ENCODE measurements around the gene CORO7.
"Not testable (repeated sequence)": the region's sequence is repeated elsewhere in the genome, so short reads cannot be mapped to it uniquely, and the experiment has no call there.

CORO7 gene

GRCh38 chr16:4402439-4403132, 13.8 kb downstream of the CORO7 start:
- peak in 1 of 2 donors; percentile 62 for DNase-seq (ENCODE audit: low read depth in 2 of 2)

DNA sequence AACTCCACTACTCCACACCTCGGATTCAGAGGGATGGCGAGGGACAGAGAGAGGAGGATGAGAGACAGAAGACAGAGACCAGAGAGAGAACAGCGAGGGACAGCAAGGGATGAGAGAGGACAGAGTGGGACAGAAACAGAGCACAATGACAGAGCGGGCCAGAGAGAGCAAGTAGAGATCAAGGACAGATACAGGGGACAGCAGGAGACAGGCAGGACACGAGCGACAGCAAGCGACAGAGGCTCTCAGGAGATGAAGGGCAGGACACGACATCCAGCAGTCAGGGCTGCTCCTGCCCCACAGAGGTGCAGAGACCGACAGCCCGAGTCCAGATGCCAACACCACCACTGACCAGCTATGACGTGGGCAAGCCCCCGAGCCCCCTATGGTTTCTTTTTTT, 14.9 kb downstream of the CORO7 start:
- DNase-seq (ENCODE audit: low read depth in 2 of 2) = no peak

- DNase-seq (ENCODE audit: low read depth in 2 of 2) = no peak
Observed at GRCh38 chr16:4401094-4401501, 15.3 kb downstream of the CORO7 start.

GRCh38 chr16:4399001-4399730, 17.2 kb downstream of the CORO7 start:
- DNase-seq (ENCODE audit: low read depth in 2 of 2) = no peak

DNA sequence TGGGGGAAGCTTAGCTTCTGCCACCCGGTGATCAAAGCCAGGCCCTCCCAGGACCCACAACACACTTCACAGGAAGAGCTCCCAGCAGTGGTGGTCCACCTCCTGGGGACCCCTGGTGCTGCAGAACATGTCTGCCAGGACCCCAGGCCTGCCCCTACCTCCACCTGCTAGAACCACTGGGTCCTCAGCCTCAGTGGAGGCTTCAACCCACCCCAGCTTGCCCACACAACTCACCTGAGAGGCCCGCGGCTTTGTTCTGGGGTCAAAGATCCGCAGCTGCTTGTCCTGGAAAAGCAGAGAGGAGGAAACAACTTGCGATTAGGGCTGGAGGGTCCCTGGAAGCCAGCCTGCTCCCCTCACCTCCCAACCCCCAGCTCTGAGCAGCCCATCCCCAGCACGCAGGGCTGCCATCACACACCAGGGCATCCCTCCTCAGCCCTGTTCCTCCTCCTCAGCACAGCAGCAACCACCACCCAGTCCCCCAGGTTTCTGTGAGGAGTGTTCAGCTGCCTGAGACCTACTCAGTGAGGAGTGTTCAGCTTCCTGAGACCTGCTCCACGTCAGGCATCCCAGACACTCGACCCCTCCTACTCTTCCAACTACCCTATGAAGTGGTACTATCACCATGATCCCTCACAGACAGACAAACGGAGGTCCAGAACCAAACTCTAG, 21.2 kb downstream of the CORO7 start:
- DNase-seq (ENCODE audit: low read depth in 2 of 2) = no peak

- DNase-seq (ENCODE audit: low read depth in 2 of 2) = not testable (repeated sequence)
Observed at GRCh38 chr16:4393850-4394249, 22.5 kb downstream of the CORO7 start.

- DNase-seq (ENCODE audit: low read depth in 2 of 2) = no peak
Observed at GRCh38 chr16:4393240-4393600, 23.2 kb downstream of the CORO7 start.

DNA sequence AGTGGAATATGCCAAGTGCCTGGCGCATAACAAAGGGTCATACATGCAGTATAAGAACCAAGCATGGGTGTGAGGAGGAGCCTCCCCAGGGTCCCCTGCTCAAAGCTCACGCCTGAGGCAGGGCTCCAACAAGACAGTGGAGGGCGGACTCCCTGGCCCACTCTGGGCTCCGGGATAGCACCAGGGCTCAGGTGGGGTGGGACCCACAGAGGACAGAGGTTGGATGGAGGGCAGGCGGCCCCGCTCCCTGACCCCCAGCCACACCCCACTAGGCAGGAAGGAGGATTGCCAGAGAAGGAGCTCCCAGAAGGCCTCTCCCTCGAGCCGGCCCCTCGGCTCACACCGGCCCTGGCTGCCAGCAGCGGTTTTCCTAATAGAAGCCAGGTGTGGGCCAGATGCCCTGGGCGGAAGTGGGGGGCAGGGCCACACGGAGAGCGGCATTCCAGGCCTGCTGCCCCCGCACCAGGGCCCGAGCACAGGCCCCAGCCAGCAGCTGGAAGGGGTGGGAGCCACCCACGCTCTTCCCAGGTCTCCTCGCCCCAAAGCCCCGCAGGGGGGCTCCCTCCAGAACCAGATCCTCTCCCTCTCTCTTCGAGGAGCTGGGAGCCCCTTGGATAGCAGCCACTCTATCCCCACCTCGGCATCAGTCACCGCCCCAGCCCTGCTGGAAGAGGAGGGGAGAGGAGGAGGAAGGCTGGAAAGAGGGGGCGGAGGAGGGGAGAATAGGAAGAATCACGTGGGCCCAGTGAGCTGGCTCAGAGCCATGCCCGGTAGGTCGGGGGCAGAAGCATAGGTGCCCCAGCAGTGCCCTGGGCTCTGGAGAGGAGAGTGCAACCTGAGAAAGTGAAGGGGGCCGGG, 23.8 kb downstream of the CORO7 start:
- DNase-seq (ENCODE audit: low read depth in 2 of 2) = no peak

GRCh38 chr16:4391631-4392381, 24.6 kb downstream of the CORO7 start:
- DNase-seq (ENCODE audit: low read depth in 2 of 2) = no peak

DNA sequence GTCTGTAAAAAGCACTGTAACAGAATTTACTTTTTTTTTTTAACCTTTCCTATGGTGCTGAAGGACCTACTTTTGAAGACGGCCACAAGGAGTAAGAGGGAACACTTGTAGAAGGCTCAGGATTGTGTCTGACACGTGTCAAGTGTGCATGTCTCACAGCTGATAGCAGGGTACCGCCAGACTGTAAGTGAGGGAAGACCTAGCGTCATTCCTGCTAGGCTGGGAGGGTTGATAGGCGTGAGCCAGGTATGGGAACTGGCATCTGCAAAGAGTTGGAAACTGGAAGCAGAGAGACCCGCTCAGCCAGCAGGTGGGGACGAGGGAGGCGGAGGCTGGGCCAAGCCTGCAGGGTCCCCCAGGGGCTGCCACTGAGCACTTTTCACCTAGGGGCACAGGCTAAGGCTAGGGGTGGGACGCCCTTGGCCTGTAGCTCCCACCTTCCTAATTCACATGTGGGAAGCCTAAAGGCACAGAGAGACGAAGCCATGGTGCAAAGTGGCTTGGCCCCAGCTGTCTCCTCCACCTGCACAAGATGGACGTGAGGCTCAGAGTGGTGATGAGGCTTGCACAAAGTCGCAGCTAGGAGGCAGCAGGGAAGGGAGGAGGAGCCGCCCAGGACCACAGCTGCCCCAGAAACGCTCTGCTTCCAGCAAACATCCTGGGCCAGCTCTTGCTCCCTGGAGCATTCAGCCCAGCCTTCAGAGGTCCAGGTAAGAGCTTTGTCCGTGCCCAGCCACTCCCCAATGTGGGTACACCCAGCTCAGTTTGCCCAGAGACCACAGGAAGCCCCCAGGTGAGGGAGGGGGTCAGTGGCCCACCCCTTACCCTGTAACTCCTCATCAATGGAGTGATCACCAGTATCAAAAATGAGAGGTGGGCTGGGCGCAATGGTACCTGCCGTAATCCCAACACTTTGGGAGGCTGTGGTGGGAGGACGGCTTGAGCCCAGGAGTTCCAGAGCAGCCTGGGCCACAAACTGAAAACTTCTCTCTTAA, 25.8 kb downstream of the CORO7 start:
- no peak for DNase-seq (ENCODE audit: low read depth in 2 of 2)

DNA sequence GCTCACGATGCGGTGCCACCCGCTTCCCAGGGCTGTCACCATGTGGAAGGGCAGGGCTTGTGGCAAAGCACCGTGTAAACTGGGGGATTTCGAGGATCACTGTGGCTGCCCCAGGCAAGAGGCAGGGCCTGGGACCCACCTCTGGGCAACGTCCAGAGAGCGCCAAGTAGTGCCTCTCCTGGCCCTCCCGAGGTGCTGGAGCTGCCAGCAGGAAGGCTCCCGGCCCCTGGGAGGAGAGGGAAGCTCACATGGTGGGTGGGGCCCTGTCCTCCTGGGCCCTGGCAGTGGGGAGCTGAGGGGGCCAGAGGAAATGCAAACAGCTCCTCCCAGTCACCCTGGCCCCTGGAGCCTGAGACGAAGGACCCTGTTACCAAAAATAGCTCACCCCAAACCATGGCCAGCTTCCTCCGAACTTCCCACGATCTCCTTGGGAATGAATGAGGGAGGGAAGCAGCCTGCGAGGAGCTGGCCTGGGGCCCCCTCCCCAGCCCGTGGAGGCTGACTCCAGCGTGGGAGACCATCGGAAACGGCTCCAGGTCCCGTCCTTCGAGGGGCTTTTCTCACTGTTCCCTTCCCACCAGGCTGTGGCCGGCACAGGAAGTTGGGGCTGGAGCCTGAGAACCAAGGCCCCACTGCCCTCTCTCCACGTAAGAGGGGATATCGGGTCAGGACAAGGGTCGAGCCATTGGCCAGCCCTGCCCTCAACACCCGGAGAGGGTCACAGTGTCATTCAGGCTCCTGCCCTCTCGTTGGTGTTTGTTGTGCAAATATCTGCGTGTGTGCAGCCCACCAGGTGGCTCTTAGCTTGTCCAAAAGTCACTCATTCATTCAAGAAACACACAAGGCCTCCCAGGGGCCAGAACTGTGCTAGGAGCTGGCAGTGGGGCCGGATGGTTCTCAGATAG, 27.1 kb downstream of the CORO7 start:
- no peak for DNase-seq (ENCODE audit: low read depth in 2 of 2)

GRCh38 chr16:4388271-4389021, 27.9 kb downstream of the CORO7 start:
- no peak for DNase-seq (ENCODE audit: low read depth in 2 of 2)

- no peak for DNase-seq (ENCODE audit: low read depth in 2 of 2)
Observed at GRCh38 chr16:4387781-4388180, 28.6 kb downstream of the CORO7 start.

DNA sequence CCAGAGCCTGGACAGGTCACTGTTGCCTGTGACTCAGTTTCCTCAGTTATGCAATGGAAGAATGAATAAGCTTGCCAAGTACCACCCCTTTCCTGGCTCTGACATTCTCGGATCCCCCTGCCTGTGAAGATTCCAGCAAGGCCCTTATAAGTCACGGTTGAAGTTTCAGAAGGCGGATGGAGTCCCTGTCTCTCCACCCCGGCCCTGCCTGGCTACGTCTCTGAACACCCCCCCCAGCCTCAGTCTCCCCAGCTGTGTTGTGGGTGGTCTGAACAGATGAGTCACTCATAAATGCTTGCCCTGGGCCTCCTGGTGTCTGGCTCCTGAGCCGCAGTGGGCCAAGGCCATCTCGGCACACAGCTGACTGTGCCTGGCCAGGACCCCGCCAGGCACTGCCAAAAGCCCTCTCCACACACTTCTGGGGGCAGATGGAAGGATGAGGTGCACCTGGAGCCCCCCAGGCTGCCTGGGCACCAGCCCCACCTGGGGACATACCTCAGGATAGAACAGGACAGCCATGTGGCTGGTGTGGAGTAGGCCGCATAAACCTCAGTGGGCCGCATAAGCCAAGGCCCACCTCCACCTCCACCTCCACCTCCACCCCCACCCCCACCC, 29.3 kb downstream of the CORO7 start:
- DNase-seq (ENCODE audit: low read depth in 2 of 2) = no peak

DNA sequence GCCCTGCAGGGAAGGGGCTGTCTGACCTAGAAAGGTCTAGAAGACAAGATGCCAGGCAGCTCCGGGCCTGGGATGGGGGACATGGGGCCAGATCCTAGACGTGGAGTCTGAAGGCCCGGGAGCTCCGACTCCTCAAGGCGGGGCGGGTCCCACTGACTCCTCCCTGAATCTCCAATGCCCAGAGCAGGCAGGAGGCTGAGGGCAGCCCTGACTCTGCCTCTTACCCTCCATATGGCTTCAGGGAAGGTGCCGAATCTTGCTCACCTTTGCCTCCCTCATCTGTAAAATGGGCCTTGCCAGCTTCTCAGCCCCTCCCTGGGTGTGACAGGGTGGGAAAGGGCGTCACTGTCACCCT, 30.0 kb downstream of the CORO7 start:
- DNase-seq (ENCODE audit: low read depth in 2 of 2) = no peak

DNA sequence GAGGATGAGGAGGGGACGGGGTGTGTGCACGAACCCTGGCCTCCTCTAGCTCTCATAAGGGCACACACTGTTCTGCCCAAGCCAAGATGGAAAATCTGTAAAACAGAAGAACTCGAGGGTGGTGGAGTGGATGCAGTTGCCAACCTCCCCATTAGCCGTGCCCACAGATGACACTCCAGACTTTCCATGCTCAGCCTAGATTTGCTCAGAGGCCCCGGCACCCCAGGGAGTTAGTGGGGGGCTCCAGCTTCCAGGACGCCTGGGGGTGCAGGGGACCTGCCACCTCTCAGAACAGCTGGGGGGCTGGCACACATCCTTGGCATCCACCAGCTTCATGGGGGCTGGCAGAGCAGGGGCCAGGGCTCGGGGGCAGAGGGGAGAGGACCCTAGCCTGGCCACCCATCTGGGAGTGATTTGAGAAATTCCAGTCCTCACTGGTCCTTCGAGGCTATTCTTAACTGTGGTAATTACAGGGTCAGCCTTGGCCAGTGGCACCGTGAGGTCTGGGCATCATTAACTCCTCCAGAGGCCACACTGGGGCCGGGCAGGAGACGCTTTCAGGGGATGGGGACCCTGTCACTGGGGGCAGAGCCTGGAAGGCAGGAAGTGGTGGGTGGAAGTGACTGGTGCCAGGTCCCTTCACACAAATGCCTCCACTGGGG, 30.5 kb downstream of the CORO7 start:
- DNase-seq (ENCODE audit: low read depth in 2 of 2) = no peak

- no peak for DNase-seq (ENCODE audit: low read depth in 2 of 2)
Observed at GRCh38 chr16:4385066-4385788, 31.2 kb downstream of the CORO7 start.
